CD4-positive, alpha-beta T cell (primary cell): ENCODE data around the gene FAM187B. TPM values are rescaled to one million over a fixed set of nuclear protein-coding genes. Genes with fewer than 3 reads are reported as not detected.

Experiments used
- ATAC-seq: fragments of 200-7000 bp; cut with Tn5 transposase; one replicate; pipeline ENCODE4 v1.10.0; 2022; ENCODE audit warnings: mild to moderate bottlenecking; ENCODE audit not compliant: poor library complexity
- CTCF ChIA-PET: fragments of 350-600 bp; sonication (Branson Sonifier 250); formaldehyde crosslinking; loops from one replicate; lab custom pipeline; 2021; ENCODE audit warnings: antibody characterized with exemption, inconsistent platforms; lab: Charles Lee
- POLR2A ChIA-PET: fragments of 350-600 bp; sonication (Branson Sonifier 250); formaldehyde crosslinking; loops from one replicate; lab custom pipeline; 2021; ENCODE audit warnings: antibody characterized with exemption, inconsistent platforms; lab: Charles Lee
- DNase-seq, 14 experiments: peaks; one replicate each; pipeline ENCODE4 v3.0.0-alpha.2; 2013 to 2020; ENCODE audit warnings: mixed read lengths in 2 of 14
- H3K27ac ChIP-seq, 2 donors: one replicate each; pipeline versions ENCODE4 v1.5.1 to v1.7.0; 2013; ENCODE audit warnings: low read length in 2 of 2, low read depth in 1 of 2, mild to moderate bottlenecking in 1 of 2
- H3K27me3 ChIP-seq, 2 experiments: 1 replicate in 1 of 2; 2 replicates in 1 of 2; pipeline versions ENCODE4 v1.6.1 to v1.7.0; 2013; ENCODE audit warnings: low read length in 2 of 2, control low read depth in 1 of 2, mild to moderate bottlenecking in 1 of 2, moderate library complexity in 1 of 2; ENCODE audit not compliant: insufficient read depth in 2 of 2, control insufficient read depth in 1 of 2
- H3K36me3 ChIP-seq: one replicate; pipeline ENCODE4 v1.6.1; 2013; ENCODE audit warnings: low read length, control low read depth; ENCODE audit not compliant: insufficient read depth
- H3K4me1 ChIP-seq: one replicate; pipeline ENCODE4 v1.6.1; 2013; ENCODE audit warnings: low read length, control low read depth; ENCODE audit not compliant: insufficient read depth
- H3K4me3 ChIP-seq: one replicate; pipeline ENCODE4 v1.5.1; 2013; ENCODE audit warnings: mild to moderate bottlenecking, low read length, moderate library complexity
- H3K9me3 ChIP-seq, 2 experiments: 1 replicate in 1 of 2; 2 replicates in 1 of 2; pipeline versions ENCODE4 v1.6.1 to v1.7.0; 2013; ENCODE audit warnings: low read length in 2 of 2, mild to moderate bottlenecking in 2 of 2, control low read depth in 1 of 2, moderate library complexity in 1 of 2; ENCODE audit not compliant: control insufficient read depth in 1 of 2, insufficient read depth in 1 of 2
- H3K27ac Mint-ChIP-seq: one replicate; pipeline ENCODE4 v1.8.0; 2020; ENCODE audit warnings: mixed read lengths
- H3K27me3 Mint-ChIP-seq: one replicate; pipeline ENCODE4 v1.8.0; 2021; ENCODE audit warnings: mixed read lengths
- H3K36me3 Mint-ChIP-seq: one replicate; pipeline ENCODE4 v1.8.0; 2021; ENCODE audit warnings: low read depth, mixed read lengths
- H3K4me1 Mint-ChIP-seq: one replicate; pipeline ENCODE4 v1.8.0; 2021; ENCODE audit warnings: low read depth, mixed read lengths
- H3K4me3 Mint-ChIP-seq: one replicate; pipeline ENCODE4 v1.8.0; 2020; ENCODE audit warnings: mild to moderate bottlenecking, mixed read lengths
- H3K9me3 Mint-ChIP-seq: one replicate; pipeline ENCODE4 v1.8.0; 2020; ENCODE audit warnings: mixed read lengths
- CTCF ChIP-seq: fragments of 200-600 bp; IDR thresholded peaks from one replicate; pipeline ENCODE4 v1.8.0; 2022; ENCODE audit warnings: antibody characterized with exemption, mild to moderate bottlenecking
- intact Hi-C, 2 experiments: fragments of 100-400 bp; cut with DNase I in 1 of 2; cut with micrococcal nuclease in 1 of 2; formaldehyde crosslinking; loops; one replicate each; pipeline versions ENCODE4 v1.15.1 to v1.9.0; 2023 to 2025; cut with DNase I, micrococcal nuclease
- total RNA-seq, 174 experiments: library from RNA in 2 of 174; stranded (reverse) in 2 of 174; gene quantifications; one replicate each; pipeline ENCODE4 v1.2.3 and lab custom pipeline; 2021 to 2026

Gene FAM187B
- total RNA-seq, 2 experiments from 2014 or later = not detected

DNA sequence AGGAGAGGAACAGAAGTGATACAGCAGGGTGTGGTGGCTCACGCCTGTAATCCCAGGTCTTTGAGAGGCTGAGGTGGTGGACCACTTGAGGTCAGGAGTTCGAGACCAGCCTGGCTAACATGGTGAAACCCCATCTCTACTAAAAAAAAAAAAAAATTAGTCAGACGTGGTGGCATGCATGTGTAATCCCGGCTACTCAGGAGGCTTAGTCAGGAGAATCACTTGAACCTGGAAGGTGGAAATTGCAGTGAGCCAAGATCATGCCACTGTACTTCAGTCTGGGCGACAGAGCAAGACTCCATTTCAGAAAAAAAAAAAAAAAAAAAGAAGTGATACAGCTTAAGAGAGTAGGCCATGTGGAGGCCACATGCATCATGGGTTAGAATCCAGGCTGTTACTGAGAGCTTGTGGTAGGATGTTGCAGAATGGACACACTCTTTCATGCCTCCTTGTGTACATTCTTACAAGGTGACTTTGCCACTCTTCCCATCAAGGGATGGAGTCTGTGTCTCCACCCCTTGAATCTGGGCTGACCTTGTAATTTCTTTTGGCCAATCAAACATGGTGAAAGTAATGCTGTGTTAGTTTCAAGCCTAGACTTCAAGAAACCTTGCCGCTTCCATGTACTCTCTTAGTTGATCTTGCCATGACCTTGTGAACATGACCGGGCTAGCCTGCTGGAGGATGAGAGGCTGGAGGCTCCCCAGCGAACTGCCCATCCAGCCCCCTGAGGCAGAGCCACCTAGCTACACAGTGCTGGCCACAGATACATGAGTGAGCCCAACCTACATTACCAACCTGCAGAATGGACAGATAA lies 12.3 kb downstream of the FAM187B start:
- ChIA-PET CTCF (interaction anchor here (0.5 to 3.6 kb wide), 6 partner anchors 10 to 149 kb away, joined by 3 to 13 read pairs (median 4); no protein-coding TSS in a partner anchor), POLR2A (interaction anchor here (0.9 to 5.7 kb wide), 7 partner anchors 10 to 74 kb away, joined by 3 to 36 read pairs (median 6); partner anchors contain the start of genes FXYD5 and FXYD7)
- Mint-ChIP-seq H3K9me3 (peaks cover 3% of the 10 kb centered on the region), H3K4me3 (no peak overlapping the region), H3K27ac (peak overlapping the region; percentile 99), H3K36me3 (no peaks in the 10 kb centered on the region), H3K4me1 (peaks cover 68% of the 10 kb centered on the region), H3K27me3 (no peaks in the 10 kb centered on the region)
- H3K9me3 ChIP-seq = peaks cover 0 to 6% of the 10 kb centered on the region in 2 experiments
- peak overlapping the region in 1 of 2 donors; percentile 9 for H3K27ac ChIP-seq
- DNase-seq (peak in 2 of 14 experiments; percentile 34 to 48), ATAC-seq (no peak)
- no peak overlapping the region for H3K4me3 ChIP-seq
- intact Hi-C loops = loop anchor here (1.0 to 10.0 kb wide), 4 partner anchors 49 to 67 kb away; partner anchors contain the start of genes USF2 (in 2 of the 2) and FXYD5 (in 1 of the 2)
- no peak for TF ChIP-seq CTCF
- H3K4me1 ChIP-seq = peaks cover 68% of the 10 kb centered on the region
- no peaks in the 10 kb centered on the region for H3K36me3 ChIP-seq
- H3K27me3 ChIP-seq = no peaks in the 10 kb centered on the region

GRCh38 chr19:35214766-35215422 lies 13.6 kb downstream of the FAM187B start:
- CTCF ChIA-PET = interaction anchor here (1.0 to 3.6 kb wide), 4 partner anchors 22 to 73 kb away, joined by 3 to 13 read pairs (median 6); partner anchors contain the start of gene FXYD7
- Mint-ChIP-seq H3K4me1 (peaks cover 70% of the 10 kb centered on the region), H3K4me3 (no peak overlapping the region), H3K9me3 (peaks cover 3% of the 10 kb centered on the region), H3K27me3 (no peaks in the 10 kb centered on the region), H3K27ac (peak overlapping the region; percentile 99), H3K36me3 (peaks cover 4% of the 10 kb centered on the region)
- intact Hi-C loops = loop anchor here (1.0 to 10.0 kb wide), 6 partner anchors 9 to 213 kb away; partner anchors contain the start of genes USF2 (in 2 of the 2), FXYD7 (in 1 of the 2) and GRAMD1A (in 1 of the 2)
- Histone ChIP-seq H3K27me3 (no peaks in the 10 kb centered on the region), H3K9me3 (peaks cover 0 to 6% of the 10 kb centered on the region in 2 experiments), H3K36me3 (no peaks in the 10 kb centered on the region), H3K4me3 (no peak overlapping the region), H3K27ac (peak overlapping the region; percentile 95 to 96), H3K4me1 (peaks cover 70% of the 10 kb centered on the region)
- POLR2A ChIA-PET = interaction anchor here (0.6 to 5.7 kb wide), 9 partner anchors 9 to 201 kb away, joined by 3 to 36 read pairs (median 4); partner anchors contain the start of gene FXYD5
- ATAC-seq (no peak), DNase-seq (no peak)
- no peak for TF ChIP-seq CTCF
